ENCODE measurements around the gene NMUR2. TPM values are rescaled to one million over a fixed set of nuclear protein-coding genes. Genes with fewer than 3 reads are reported as not detected.
A peak's percentile ranks its signal among the peaks of the same experiment; 100 is the strongest.

Gene NMUR2, protein sequence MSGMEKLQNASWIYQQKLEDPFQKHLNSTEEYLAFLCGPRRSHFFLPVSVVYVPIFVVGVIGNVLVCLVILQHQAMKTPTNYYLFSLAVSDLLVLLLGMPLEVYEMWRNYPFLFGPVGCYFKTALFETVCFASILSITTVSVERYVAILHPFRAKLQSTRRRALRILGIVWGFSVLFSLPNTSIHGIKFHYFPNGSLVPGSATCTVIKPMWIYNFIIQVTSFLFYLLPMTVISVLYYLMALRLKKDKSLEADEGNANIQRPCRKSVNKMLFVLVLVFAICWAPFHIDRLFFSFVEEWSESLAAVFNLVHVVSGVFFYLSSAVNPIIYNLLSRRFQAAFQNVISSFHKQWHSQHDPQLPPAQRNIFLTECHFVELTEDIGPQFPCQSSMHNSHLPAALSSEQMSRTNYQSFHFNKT
- total RNA-seq (ENCODE audit: low replicate concordance): 0.07 TPM in 1 of 2 replicates, not detected in the other

DNA sequence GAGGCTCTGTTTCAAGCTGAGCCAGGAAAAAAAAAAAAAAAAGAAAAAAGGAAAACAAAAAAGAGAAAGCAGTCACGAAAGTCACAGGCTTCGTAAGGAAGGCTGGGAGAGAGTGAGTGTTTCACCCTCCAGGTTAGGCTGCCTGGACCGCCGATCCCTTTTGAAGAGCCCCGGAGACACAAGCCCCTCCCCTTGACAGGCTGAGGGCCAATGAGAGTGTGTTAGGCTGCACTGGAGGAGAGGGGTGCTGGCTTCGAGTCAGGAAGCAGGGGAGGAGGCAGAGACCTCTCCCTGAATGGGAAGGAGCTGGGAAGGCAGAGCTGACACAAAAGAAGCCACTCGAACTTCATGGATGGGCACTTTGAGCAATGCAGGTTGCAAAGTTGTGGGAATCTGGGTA is at the start of gene NMUR2:
Gene NMUR2, minus strand, starts transcription at position 135 of the 400 bp plus-strand sequence. CDS start 166 bp downstream, outside the sequence.
- peaks cover 2% of the 10 kb centered on the region for H3K27me3 Mint-ChIP-seq (ENCODE audit: insufficient read depth, low read depth)
- H3K4me3 Mint-ChIP-seq: peak within 1 kb of the TSS; percentile 45
- no peaks in the 10 kb centered on the region for H3F3A ChIP-seq (ENCODE audit: low read depth)
- no peaks in the 10 kb centered on the region for H3K79me2 ChIP-seq (ENCODE audit: low read depth)
- H3K27ac Mint-ChIP-seq: peak within 1 kb of the TSS; percentile 72
- DNase-seq (ENCODE audit: low spot score): peak; percentile 71
- TF ChIP-seq EZH2phosphoT487 (IDR thresholded peaks at IDR 0.05) (no peak), EZH2 (IDR thresholded peaks at IDR 0.05) (no peak)
- TF ChIP-seq, protein P1, sequence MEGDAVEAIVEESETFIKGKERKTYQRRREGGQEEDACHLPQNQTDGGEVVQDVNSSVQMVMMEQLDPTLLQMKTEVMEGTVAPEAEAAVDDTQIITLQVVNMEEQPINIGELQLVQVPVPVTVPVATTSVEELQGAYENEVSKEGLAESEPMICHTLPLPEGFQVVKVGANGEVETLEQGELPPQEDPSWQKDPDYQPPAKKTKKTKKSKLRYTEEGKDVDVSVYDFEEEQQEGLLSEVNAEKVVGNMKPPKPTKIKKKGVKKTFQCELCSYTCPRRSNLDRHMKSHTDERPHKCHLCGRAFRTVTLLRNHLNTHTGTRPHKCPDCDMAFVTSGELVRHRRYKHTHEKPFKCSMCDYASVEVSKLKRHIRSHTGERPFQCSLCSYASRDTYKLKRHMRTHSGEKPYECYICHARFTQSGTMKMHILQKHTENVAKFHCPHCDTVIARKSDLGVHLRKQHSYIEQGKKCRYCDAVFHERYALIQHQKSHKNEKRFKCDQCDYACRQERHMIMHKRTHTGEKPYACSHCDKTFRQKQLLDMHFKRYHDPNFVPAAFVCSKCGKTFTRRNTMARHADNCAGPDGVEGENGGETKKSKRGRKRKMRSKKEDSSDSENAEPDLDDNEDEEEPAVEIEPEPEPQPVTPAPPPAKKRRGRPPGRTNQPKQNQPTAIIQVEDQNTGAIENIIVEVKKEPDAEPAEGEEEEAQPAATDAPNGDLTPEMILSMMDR (IDR thresholded peaks at IDR 0.05): no peak
- no peaks in the 10 kb centered on the region for H4K20me1 ChIP-seq (ENCODE audit: low read depth)
- no peak within 1 kb of the TSS for H3K9ac ChIP-seq
- H3K4me3 ChIP-seq: no peak within 1 kb of the TSS
- no peaks in the 10 kb centered on the region for H3K4me1 ChIP-seq
- H2AFZ ChIP-seq (replicated peaks): peak within 1 kb of the TSS; percentile 38
- H3K36me3 Mint-ChIP-seq: no peaks in the 10 kb centered on the region
- no peak within 1 kb of the TSS for H3K27ac ChIP-seq
- no peaks in the 10 kb centered on the region for H3K36me3 ChIP-seq
- no peaks in the 10 kb centered on the region for H3K27me3 ChIP-seq
- peak within 1 kb of the TSS; percentile 28 for H3K4me2 ChIP-seq
- no peaks in the 10 kb centered on the region for H3K9me3 ChIP-seq (ENCODE audit: low read depth)
- H3K4me1 Mint-ChIP-seq: peaks cover 6% of the 10 kb centered on the region
- H3K9me3 Mint-ChIP-seq: no peaks in the 10 kb centered on the region

DNA sequence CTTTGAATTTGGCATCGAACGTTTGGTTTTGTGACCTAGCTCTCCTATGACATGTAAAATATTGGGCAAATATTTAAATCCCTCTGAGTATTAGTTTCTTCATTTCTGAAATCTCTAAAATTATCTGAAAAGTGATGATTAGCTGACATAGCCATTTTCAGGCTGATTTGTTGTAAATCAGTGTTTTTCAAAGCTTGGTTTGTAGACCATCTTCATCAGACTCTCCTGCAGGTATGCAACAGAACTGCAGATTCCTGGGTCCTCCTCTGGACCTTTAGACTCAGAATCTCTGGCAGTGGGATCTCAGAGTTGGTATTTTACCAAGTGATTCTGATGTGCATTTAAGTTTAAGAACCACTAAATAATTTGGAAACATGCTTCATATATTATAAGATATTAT is 38.9 kb upstream of the NMUR2 start:
- Mint-ChIP-seq H3K4me3 (no peak overlapping the region), H3K27me3 (ENCODE audit: insufficient read depth, low read depth) (peaks cover 2% of the 10 kb centered on the region), H3K9me3 (no peaks in the 10 kb centered on the region), H3K27ac (no peak overlapping the region), H3K36me3 (no peaks in the 10 kb centered on the region), H3K4me1 (no peaks in the 10 kb centered on the region)
- no peak overlapping the region for H3K4me2 ChIP-seq
- H4K20me1 ChIP-seq (ENCODE audit: low read depth): no peaks in the 10 kb centered on the region
- no peaks in the 10 kb centered on the region for H3K27me3 ChIP-seq
- no peak overlapping the region for H3K9ac ChIP-seq
- H3F3A ChIP-seq (ENCODE audit: low read depth): no peaks in the 10 kb centered on the region
- TF ChIP-seq EZH2phosphoT487 (IDR thresholded peaks at IDR 0.05) (no peak), EZH2 (IDR thresholded peaks at IDR 0.05) (no peak)
- TF ChIP-seq, protein P1 (IDR thresholded peaks at IDR 0.05): peak; percentile 21
- no peaks in the 10 kb centered on the region for H3K9me3 ChIP-seq (ENCODE audit: low read depth)
- no peaks in the 10 kb centered on the region for H3K79me2 ChIP-seq (ENCODE audit: low read depth)
- no peak for DNase-seq (ENCODE audit: low spot score)
- H3K4me1 ChIP-seq: no peaks in the 10 kb centered on the region
- H3K27ac ChIP-seq: no peak overlapping the region
- H2AFZ ChIP-seq (replicated peaks): no peak overlapping the region
- no peaks in the 10 kb centered on the region for H3K36me3 ChIP-seq
- H3K4me3 ChIP-seq: no peak overlapping the region

DNA sequence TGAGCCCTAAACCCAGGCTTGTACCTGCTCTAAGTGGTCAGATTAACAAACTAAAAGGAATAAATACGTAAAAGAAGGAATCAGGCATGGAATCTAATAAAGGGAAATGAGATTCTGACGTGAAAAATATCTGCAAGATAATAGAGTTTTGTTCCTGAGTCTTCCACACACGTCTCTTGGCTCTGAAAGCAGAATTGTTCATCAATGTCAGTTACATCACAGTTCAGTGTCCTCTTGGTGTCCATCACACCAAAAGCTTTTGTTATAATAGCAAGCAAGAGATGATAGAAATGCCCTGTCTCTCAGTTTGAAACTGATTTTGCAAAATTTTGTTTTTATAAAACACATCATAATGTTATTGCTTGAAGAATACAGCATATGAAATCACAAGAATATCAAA is 34.7 kb upstream of the NMUR2 start:
- no peak overlapping the region for H3K4me3 ChIP-seq
- no peak for DNase-seq (ENCODE audit: low spot score)
- H3K9me3 Mint-ChIP-seq: no peaks in the 10 kb centered on the region
- no peak overlapping the region for H3K27ac Mint-ChIP-seq
- H2AFZ ChIP-seq (replicated peaks): no peak overlapping the region
- H3K4me3 Mint-ChIP-seq: no peak overlapping the region
- no peak overlapping the region for H3K9ac ChIP-seq
- no peaks in the 10 kb centered on the region for H3K36me3 ChIP-seq
- H3K79me2 ChIP-seq (ENCODE audit: low read depth): no peaks in the 10 kb centered on the region
- H4K20me1 ChIP-seq (ENCODE audit: low read depth): no peaks in the 10 kb centered on the region
- H3K9me3 ChIP-seq (ENCODE audit: low read depth): no peaks in the 10 kb centered on the region
- no peaks in the 10 kb centered on the region for H3K27me3 ChIP-seq
- H3K27ac ChIP-seq: no peak overlapping the region
- H3K36me3 Mint-ChIP-seq: no peaks in the 10 kb centered on the region
- H3K27me3 Mint-ChIP-seq (ENCODE audit: insufficient read depth, low read depth): peaks cover 2% of the 10 kb centered on the region
- H3K4me2 ChIP-seq: no peak overlapping the region
- H3F3A ChIP-seq (ENCODE audit: low read depth): peaks cover 4% of the 10 kb centered on the region
- H3K4me1 ChIP-seq: peaks cover 12% of the 10 kb centered on the region
- TF ChIP-seq EZH2 (IDR thresholded peaks at IDR 0.05) (no peak), EZH2phosphoT487 (IDR thresholded peaks at IDR 0.05) (no peak)
- TF ChIP-seq, protein P1 (IDR thresholded peaks at IDR 0.05): no peak
- peaks cover 11% of the 10 kb centered on the region for H3K4me1 Mint-ChIP-seq

All from neural progenitor cell (in vitro differentiated cells).